Fibroblast of peridontal ligament (primary cell): ENCODE results near the gene SIPA1L3.
"Not testable (repeated sequence)": the region's sequence is repeated elsewhere in the genome, so short reads cannot be mapped to it uniquely, and the experiment has no call there.

Source experiments
- DNase-seq: peaks from one replicate; pipeline ENCODE4 v3.0.0-alpha.2; 2010; ENCODE audit errors: extremely low read depth

Gene SIPA1L3

GRCh38 chr19:37907735-37908455 lies 887 bp downstream of the SIPA1L3 start:
- DNase-seq: no peak

GRCh38 chr19:37909661-37910199 lies 2.7 kb downstream of the SIPA1L3 start:
- no peak for DNase-seq

GRCh38 chr19:37914908-37915307 lies 7.9 kb downstream of the SIPA1L3 start:
- DNase-seq: no peak

GRCh38 chr19:37920591-37921450 lies 13.8 kb downstream of the SIPA1L3 start:
- no peak for DNase-seq

GRCh38 chr19:37924573-37924972 lies 17.6 kb downstream of the SIPA1L3 start:
- not testable (repeated sequence) for DNase-seq

GRCh38 chr19:37925212-37925611 lies 18.2 kb downstream of the SIPA1L3 start:
- DNase-seq: no peak

- DNase-seq: no peak
Observed at GRCh38 chr19:37926255-37926654, 19.2 kb downstream of the SIPA1L3 start.

GRCh38 chr19:37926711-37927110 lies 19.7 kb downstream of the SIPA1L3 start:
- no peak for DNase-seq

- no peak for DNase-seq
Observed at GRCh38 chr19:37928527-37929286, 21.7 kb downstream of the SIPA1L3 start.

GRCh38 chr19:37929355-37929923 lies 22.4 kb downstream of the SIPA1L3 start:
- DNase-seq: no peak

- no peak for DNase-seq
Observed at GRCh38 chr19:37930416-37930815, 23.4 kb downstream of the SIPA1L3 start.

GRCh38 chr19:37931881-37932655 lies 25.1 kb downstream of the SIPA1L3 start:
- DNase-seq: peak; percentile 27

GRCh38 chr19:37932985-37933936 lies 26.3 kb downstream of the SIPA1L3 start:
- no peak for DNase-seq

GRCh38 chr19:37933937-37934358 lies 26.9 kb downstream of the SIPA1L3 start:
- no peak for DNase-seq

- no peak for DNase-seq
Observed at GRCh38 chr19:37935341-37935740, 28.3 kb downstream of the SIPA1L3 start.

- no peak for DNase-seq
Observed at GRCh38 chr19:37936166-37936565, 29.2 kb downstream of the SIPA1L3 start.

- no peak for DNase-seq
Observed at GRCh38 chr19:37936886-37937285, 29.9 kb downstream of the SIPA1L3 start.

- no peak for DNase-seq
Observed at GRCh38 chr19:37938353-37938752, 31.3 kb downstream of the SIPA1L3 start.

- no peak for DNase-seq
Observed at GRCh38 chr19:37941782-37942515, 34.9 kb downstream of the SIPA1L3 start.
